HepG2 (cell line): ENCODE measurements around the gene PDIA6. TPM values are rescaled to one million over a fixed set of nuclear protein-coding genes. Genes with fewer than 3 reads are reported as not detected.

ENCODE experiments used
- HNRNPL ChIP-seq: fragments of 200-400 bp; formaldehyde crosslinking; IDR thresholded peaks from 2 replicates; pipeline ENCODE4 v1.6.1; 2017; ENCODE audit warnings: mild to moderate bottlenecking, low read depth, low read length
- MATR3 ChIP-seq: sonication (generic); formaldehyde crosslinking; IDR thresholded peaks from 2 replicates; pipeline ENCODE4 v1.4.0; 2020; ENCODE audit warnings: missing genetic modification reagents
- NR2F6 ChIP-seq, 2 experiments: IDR thresholded peaks; 2 replicates each; pipeline ENCODE4 v1.6.1; 2016; ENCODE audit warnings: antibody characterized with exemption in 1 of 2, mild to moderate bottlenecking in 1 of 2
- NR3C1 ChIP-seq: sonication (generic); formaldehyde crosslinking; IDR thresholded peaks from 2 replicates; pipeline ENCODE4 v1.4.0; 2020; ENCODE audit warnings: missing genetic modification reagents
- RXRB ChIP-seq: IDR thresholded peaks from 2 replicates; pipeline ENCODE4 v1.6.1; 2016; ENCODE audit warnings: borderline replicate concordance, missing genetic modification reagents, missing compliant biosample characterization
- SALL1 ChIP-seq: sonication (generic); formaldehyde crosslinking; IDR thresholded peaks from 2 replicates; pipeline ENCODE4 v1.8.0; 2022; ENCODE audit warnings: mild to moderate bottlenecking, missing genetic modification reagents
- SRSF4 ChIP-seq: fragments of 200-400 bp; formaldehyde crosslinking; IDR thresholded peaks from one replicate; pipeline ENCODE4 v1.6.1; 2018; ENCODE audit warnings: mild to moderate bottlenecking, low read depth, low read length, moderate library complexity; ENCODE audit not compliant: poor library complexity, severe bottlenecking
- SRY ChIP-seq: sonication (generic); formaldehyde crosslinking; IDR thresholded peaks from 2 replicates; pipeline ENCODE4 v1.8.0; 2022; ENCODE audit warnings: mild to moderate bottlenecking, missing genetic modification reagents
- TAF15 ChIP-seq: fragments of 200-400 bp; formaldehyde crosslinking; IDR thresholded peaks from one replicate; pipeline ENCODE4 v1.6.1; 2018; ENCODE audit warnings: mild to moderate bottlenecking, low read depth, low read length; ENCODE audit not compliant: poor library complexity, severe bottlenecking
- TCF7 ChIP-seq: sonication (generic); IDR thresholded peaks from 2 replicates; pipeline ENCODE4 v1.6.1; 2016; ENCODE audit warnings: antibody characterized with exemption, low read depth
- ZFP82 ChIP-seq: sonication (generic); formaldehyde crosslinking; IDR thresholded peaks from 2 replicates; pipeline ENCODE4 v1.5.1; 2020; ENCODE audit warnings: mild to moderate bottlenecking, missing genetic modification reagents, borderline replicate concordance
- ZNF780A ChIP-seq: sonication (generic); formaldehyde crosslinking; IDR thresholded peaks from 2 replicates; pipeline ENCODE4 v1.8.0; 2022; ENCODE audit warnings: mild to moderate bottlenecking, missing genetic modification reagents, moderate library complexity
- polyA plus RNA-seq, 8 experiments: library from polyadenylated mRNA; depleted of rRNA in 3 of 8; stranded (reverse) in 7 of 8; unstranded in 1 of 8; fragments of >200 nt; fragmentation: Illumina TruSeq in 4 of 8; extraction: Trizol in 4 of 8; gene quantifications; 2 replicates each; pipeline versions ENCODE4 v1.2.1 to v1.2.3, GENCODE V29; 2011 to 2016; ENCODE audit warnings: low read depth in 4 of 8, missing spikeins in 1 of 8, mixed read lengths in 1 of 8; ENCODE audit not compliant: insufficient read depth in 1 of 8
- total RNA-seq, 5 experiments: library from RNA; depleted of rRNA; stranded (reverse); fragments of >200 nt; fragmentation: Illumina TruSeq; extraction: Trizol; gene quantifications; 2 replicates each; pipeline ENCODE4 v1.2.3, GENCODE V29; 2016; ENCODE audit warnings: low read depth in 1 of 5
- TF ChIP-seq, protein P1 (sequence below): sonication (generic); formaldehyde crosslinking; IDR thresholded peaks from 2 replicates; pipeline ENCODE4 v1.5.1; 2020; ENCODE audit warnings: missing genetic modification reagents, mild to moderate bottlenecking, borderline replicate concordance
- TF ChIP-seq, protein P2 (sequence below): sonication (generic); formaldehyde crosslinking; IDR thresholded peaks from 2 replicates; pipeline ENCODE4 v1.5.1; 2020; ENCODE audit warnings: mild to moderate bottlenecking, missing genetic modification reagents, moderate library complexity
- TF ChIP-seq, protein P3 (sequence below): sonication (generic); formaldehyde crosslinking; IDR thresholded peaks from 2 replicates; pipeline ENCODE4 v1.4.0; 2020; ENCODE audit warnings: missing genetic modification reagents
- TF ChIP-seq, protein P4 (sequence below): sonication (generic); formaldehyde crosslinking; IDR thresholded peaks from 2 replicates; pipeline ENCODE4 v1.8.0; 2022; ENCODE audit warnings: missing genetic modification reagents, low read depth, mild to moderate bottlenecking, borderline replicate concordance
- TF ChIP-seq, protein P5 (sequence below): sonication (generic); formaldehyde crosslinking; IDR thresholded peaks from 2 replicates; pipeline ENCODE4 v1.4.0; 2020; ENCODE audit warnings: missing genetic modification reagents, borderline replicate concordance

Gene PDIA6
- total and polyA plus RNA-seq, 2 of the 13 experiments (the other 11 are each of a cell fraction or from before 2014, with no cell fraction given), result 586 to 642 TPM

DNA sequence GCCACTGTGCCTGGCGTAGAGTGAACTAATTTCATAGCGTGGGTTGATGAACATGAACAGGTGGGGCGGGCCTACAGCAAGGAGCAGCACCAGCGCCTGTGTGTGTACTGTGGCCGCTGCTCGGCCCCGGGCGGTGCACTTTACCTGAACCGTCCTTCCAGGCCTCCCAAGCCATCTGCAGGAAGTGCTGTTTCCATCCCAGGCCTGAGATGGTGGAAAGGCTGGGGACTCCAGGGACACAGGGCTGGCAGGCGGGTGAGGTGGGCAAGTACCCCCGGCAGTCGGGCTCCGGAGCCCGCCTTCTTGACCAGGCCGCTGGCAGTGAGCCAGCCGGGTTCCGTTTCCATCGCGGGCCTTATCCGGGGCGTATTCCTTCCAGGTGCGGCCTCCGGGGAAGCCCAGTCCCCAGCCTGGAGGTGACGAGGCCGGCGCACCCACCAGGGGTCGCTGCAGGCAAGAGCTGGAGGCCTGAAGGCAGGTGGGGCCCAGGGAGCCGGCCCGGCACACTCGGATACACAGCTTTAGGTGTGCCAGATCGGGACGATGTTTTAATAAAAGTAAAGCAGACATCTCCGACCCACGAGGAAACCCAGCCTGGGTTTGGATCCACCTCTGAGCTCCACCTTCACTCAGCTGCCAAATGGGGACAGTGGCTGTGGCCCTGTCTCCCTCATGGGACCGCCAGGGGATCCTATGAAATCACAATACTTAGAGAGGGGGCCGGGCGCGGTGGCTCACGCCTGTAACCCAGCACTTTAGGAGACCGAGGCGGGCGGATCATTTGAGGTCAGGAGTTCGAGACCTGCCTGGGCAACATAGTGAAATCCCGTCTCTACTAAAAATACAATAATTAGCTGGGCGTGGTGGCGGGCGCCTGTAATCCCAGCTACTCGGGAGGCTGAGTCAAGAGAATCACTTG lies 22.7 kb upstream of the PDIA6 start (continued):
- TF ChIP-seq TAF15 (no peak), ZNF780A (CRISPR knock-in tag) (no peak), NR3C1 (CRISPR knock-in tag) (no peak), MATR3 (CRISPR knock-in tag) (no peak), SRSF4 (no peak), NR2F6 (IDR thresholded peaks at IDR 0.05) (no peak), NR2F6 (CRISPR knock-in tag; IDR thresholded peaks at IDR 0.05) (no peak), SRY (CRISPR knock-in tag) (no peak), ZFP82 (no peak), SALL1 (CRISPR knock-in tag) (peak; percentile 56), RXRB (0 out of 2 replicates have a peak, but pooled peaks have one; percentile 28), TCF7 (no peak), HNRNPL (no peak)
- TF ChIP-seq, protein P1, sequence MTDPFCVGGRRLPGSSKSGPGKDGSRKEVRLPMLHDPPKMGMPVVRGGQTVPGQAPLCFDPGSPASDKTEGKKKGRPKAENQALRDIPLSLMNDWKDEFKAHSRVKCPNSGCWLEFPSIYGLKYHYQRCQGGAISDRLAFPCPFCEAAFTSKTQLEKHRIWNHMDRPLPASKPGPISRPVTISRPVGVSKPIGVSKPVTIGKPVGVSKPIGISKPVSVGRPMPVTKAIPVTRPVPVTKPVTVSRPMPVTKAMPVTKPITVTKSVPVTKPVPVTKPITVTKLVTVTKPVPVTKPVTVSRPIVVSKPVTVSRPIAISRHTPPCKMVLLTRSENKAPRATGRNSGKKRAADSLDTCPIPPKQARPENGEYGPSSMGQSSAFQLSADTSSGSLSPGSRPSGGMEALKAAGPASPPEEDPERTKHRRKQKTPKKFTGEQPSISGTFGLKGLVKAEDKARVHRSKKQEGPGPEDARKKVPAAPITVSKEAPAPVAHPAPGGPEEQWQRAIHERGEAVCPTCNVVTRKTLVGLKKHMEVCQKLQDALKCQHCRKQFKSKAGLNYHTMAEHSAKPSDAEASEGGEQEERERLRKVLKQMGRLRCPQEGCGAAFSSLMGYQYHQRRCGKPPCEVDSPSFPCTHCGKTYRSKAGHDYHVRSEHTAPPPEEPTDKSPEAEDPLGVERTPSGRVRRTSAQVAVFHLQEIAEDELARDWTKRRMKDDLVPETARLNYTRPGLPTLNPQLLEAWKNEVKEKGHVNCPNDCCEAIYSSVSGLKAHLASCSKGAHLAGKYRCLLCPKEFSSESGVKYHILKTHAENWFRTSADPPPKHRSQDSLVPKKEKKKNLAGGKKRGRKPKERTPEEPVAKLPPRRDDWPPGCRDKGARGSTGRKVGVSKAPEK (CRISPR knock-in tag), result no peak
- TF ChIP-seq, protein P2, sequence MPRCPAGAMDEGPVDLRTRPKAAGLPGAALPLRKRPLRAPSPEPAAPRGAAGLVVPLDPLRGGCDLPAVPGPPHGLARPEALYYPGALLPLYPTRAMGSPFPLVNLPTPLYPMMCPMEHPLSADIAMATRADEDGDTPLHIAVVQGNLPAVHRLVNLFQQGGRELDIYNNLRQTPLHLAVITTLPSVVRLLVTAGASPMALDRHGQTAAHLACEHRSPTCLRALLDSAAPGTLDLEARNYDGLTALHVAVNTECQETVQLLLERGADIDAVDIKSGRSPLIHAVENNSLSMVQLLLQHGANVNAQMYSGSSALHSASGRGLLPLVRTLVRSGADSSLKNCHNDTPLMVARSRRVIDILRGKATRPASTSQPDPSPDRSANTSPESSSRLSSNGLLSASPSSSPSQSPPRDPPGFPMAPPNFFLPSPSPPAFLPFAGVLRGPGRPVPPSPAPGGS, result no peak; the same call in 1 of the 2 replicates
- TF ChIP-seq, protein P3, sequence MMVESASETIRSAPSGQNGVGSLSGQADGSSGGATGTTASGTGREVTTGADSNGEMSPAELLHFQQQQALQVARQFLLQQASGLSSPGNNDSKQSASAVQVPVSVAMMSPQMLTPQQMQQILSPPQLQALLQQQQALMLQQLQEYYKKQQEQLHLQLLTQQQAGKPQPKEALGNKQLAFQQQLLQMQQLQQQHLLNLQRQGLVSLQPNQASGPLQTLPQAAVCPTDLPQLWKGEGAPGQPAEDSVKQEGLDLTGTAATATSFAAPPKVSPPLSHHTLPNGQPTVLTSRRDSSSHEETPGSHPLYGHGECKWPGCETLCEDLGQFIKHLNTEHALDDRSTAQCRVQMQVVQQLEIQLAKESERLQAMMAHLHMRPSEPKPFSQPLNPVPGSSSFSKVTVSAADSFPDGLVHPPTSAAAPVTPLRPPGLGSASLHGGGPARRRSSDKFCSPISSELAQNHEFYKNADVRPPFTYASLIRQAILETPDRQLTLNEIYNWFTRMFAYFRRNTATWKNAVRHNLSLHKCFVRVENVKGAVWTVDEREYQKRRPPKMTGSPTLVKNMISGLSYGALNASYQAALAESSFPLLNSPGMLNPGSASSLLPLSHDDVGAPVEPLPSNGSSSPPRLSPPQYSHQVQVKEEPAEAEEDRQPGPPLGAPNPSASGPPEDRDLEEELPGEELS (CRISPR knock-in tag), result no peak
- TF ChIP-seq, protein P4, sequence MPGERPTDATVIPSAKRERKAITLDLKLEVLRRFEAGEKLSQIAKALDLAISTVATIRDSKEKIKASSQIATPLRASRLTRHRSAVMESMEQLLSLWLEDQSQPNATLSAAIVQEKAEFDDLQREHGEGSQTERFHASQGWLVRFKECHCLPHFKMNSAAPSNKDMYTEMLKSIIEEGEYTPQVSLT, result no peak
- TF ChIP-seq, protein P5, sequence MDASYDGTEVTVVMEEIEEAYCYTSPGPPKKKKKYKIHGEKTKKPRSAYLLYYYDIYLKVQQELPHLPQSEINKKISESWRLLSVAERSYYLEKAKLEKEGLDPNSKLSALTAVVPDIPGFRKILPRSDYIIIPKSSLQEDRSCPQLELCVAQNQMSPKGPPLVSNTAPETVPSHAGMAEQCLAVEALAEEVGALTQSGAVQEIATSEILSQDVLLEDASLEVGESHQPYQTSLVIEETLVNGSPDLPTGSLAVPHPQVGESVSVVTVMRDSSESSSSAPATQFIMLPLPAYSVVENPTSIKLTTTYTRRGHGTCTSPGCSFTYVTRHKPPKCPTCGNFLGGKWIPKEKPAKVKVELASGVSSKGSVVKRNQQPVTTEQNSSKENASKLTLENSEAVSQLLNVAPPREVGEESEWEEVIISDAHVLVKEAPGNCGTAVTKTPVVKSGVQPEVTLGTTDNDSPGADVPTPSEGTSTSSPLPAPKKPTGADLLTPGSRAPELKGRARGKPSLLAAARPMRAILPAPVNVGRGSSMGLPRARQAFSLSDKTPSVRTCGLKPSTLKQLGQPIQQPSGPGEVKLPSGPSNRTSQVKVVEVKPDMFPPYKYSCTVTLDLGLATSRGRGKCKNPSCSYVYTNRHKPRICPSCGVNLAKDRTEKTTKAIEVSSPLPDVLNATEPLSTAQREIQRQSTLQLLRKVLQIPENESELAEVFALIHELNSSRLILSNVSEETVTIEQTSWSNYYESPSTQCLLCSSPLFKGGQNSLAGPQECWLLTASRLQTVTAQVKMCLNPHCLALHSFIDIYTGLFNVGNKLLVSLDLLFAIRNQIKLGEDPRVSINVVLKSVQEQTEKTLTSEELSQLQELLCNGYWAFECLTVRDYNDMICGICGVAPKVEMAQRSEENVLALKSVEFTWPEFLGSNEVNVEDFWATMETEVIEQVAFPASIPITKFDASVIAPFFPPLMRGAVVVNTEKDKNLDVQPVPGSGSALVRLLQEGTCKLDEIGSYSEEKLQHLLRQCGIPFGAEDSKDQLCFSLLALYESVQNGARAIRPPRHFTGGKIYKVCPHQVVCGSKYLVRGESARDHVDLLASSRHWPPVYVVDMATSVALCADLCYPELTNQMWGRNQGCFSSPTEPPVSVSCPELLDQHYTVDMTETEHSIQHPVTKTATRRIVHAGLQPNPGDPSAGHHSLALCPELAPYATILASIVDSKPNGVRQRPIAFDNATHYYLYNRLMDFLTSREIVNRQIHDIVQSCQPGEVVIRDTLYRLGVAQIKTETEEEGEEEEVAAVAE (CRISPR knock-in tag), result no peak
